HG03108 (cell line): ENCODE measurements around the gene GRM4.
"Not testable (repeated sequence)": the region's sequence is repeated elsewhere in the genome, so short reads cannot be mapped to it uniquely, and the experiment has no call there.

Source experiments
- ATAC-seq: cut with Tn5 transposase; IDR thresholded peaks from one replicate; pipeline ENCODE4 v1.9.1; 2021; ENCODE audit warnings: moderate library complexity; ENCODE audit not compliant: unreplicated experiment

GRM4 gene

GRCh38 chr6:34146021-34146782 lies at the start of gene GRM4:
Gene GRM4, minus strand, starts transcription at chr6:34146087. Its CDS starts 12,591 bp downstream, at chr6:34133496.
- ATAC-seq = no peak

- no peak for ATAC-seq
Measured at GRCh38 chr6:34194772-34195171, 48.9 kb upstream of the GRM4 start.

- ATAC-seq = no peak
Measured at GRCh38 chr6:34190504-34191122, 44.7 kb upstream of the GRM4 start.

GRCh38 chr6:34189806-34190503 lies 44.1 kb upstream of the GRM4 start:
- no peak for ATAC-seq

GRCh38 chr6:34184726-34185125 lies 38.8 kb upstream of the GRM4 start:
- ATAC-seq = not testable (repeated sequence)

- ATAC-seq = no peak
Measured at GRCh38 chr6:34182751-34183531, 37.1 kb upstream of the GRM4 start.

- ATAC-seq = no peak
Measured at GRCh38 chr6:34181908-34182307, 36.0 kb upstream of the GRM4 start.

GRCh38 chr6:34179106-34179720 lies 33.3 kb upstream of the GRM4 start:
- ATAC-seq = no peak

GRCh38 chr6:34178357-34179105 lies 32.6 kb upstream of the GRM4 start:
- no peak for ATAC-seq

- ATAC-seq = no peak
Measured at GRCh38 chr6:34177181-34177591, 31.3 kb upstream of the GRM4 start.

- ATAC-seq = no peak
Measured at GRCh38 chr6:34176261-34177031, 30.6 kb upstream of the GRM4 start.

GRCh38 chr6:34174846-34175399 lies 29.0 kb upstream of the GRM4 start:
- ATAC-seq = no peak

- ATAC-seq = no peak
Measured at GRCh38 chr6:34172961-34173775, 27.3 kb upstream of the GRM4 start.

GRCh38 chr6:34170346-34170745 lies 24.5 kb upstream of the GRM4 start:
- ATAC-seq = no peak

- no peak for ATAC-seq
Measured at GRCh38 chr6:34169897-34170296, 24.0 kb upstream of the GRM4 start.

GRCh38 chr6:34161857-34162515 lies 16.1 kb upstream of the GRM4 start:
- ATAC-seq = no peak

GRCh38 chr6:34159844-34160243 lies 14.0 kb upstream of the GRM4 start:
- no peak for ATAC-seq

- ATAC-seq = no peak
Measured at GRCh38 chr6:34158876-34159275, 13.0 kb upstream of the GRM4 start.
